SW480 (cell line): ENCODE measurements around the gene ZFP64.
"Not testable (repeated sequence)": the region's sequence is repeated elsewhere in the genome, so short reads cannot be mapped to it uniquely, and the experiment has no call there.

Source experiments
- DNase-seq: peaks from one replicate; pipeline ENCODE4 v3.0.0-alpha.2; 2016; ENCODE audit warnings: low spot score

Gene ZFP64

GRCh38 chr20:52191132-52191915 lies at the start of gene ZFP64:
Gene ZFP64, minus strand, starts transcription at chr20:52191779. Its CDS starts 143 bp downstream, at chr20:52191636.
- DNase-seq: peak; percentile 92

GRCh38 chr20:52240802-52241201 lies 49.2 kb upstream of the ZFP64 start:
- no peak for DNase-seq

- no peak for DNase-seq
Observed at GRCh38 chr20:52239102-52239501, 47.5 kb upstream of the ZFP64 start.

GRCh38 chr20:52236292-52236691 lies 44.7 kb upstream of the ZFP64 start:
- DNase-seq: no peak

- no peak for DNase-seq
Observed at GRCh38 chr20:52235129-52235528, 43.5 kb upstream of the ZFP64 start.

- no peak for DNase-seq
Observed at GRCh38 chr20:52234302-52235045, 42.9 kb upstream of the ZFP64 start.

GRCh38 chr20:52231230-52231746 lies 39.7 kb upstream of the ZFP64 start:
- peak; percentile 85 for DNase-seq

GRCh38 chr20:52230409-52230808 lies 38.8 kb upstream of the ZFP64 start:
- DNase-seq: no peak

GRCh38 chr20:52229346-52229745 lies 37.8 kb upstream of the ZFP64 start:
- not testable (repeated sequence) for DNase-seq

GRCh38 chr20:52226370-52226769 lies 34.8 kb upstream of the ZFP64 start:
- DNase-seq: no peak

GRCh38 chr20:52224920-52225319 lies 33.3 kb upstream of the ZFP64 start:
- no peak for DNase-seq

- not testable (repeated sequence) for DNase-seq
Observed at GRCh38 chr20:52221362-52221761, 29.8 kb upstream of the ZFP64 start.

- not testable (repeated sequence) for DNase-seq
Observed at GRCh38 chr20:52220891-52221290, 29.3 kb upstream of the ZFP64 start.

- no peak for DNase-seq
Observed at GRCh38 chr20:52219441-52219840, 27.9 kb upstream of the ZFP64 start.

GRCh38 chr20:52217689-52218395 lies 26.3 kb upstream of the ZFP64 start:
- DNase-seq: no peak

GRCh38 chr20:52213995-52214394 lies 22.4 kb upstream of the ZFP64 start:
- DNase-seq: no peak

- no peak for DNase-seq
Observed at GRCh38 chr20:52212943-52213342, 21.4 kb upstream of the ZFP64 start.

- no peak for DNase-seq
Observed at GRCh38 chr20:52210037-52210990, 18.7 kb upstream of the ZFP64 start.

- peak; percentile 42 for DNase-seq
Observed at GRCh38 chr20:52209154-52209571, 17.6 kb upstream of the ZFP64 start.

- DNase-seq: no peak
Observed at GRCh38 chr20:52207020-52207810, 15.6 kb upstream of the ZFP64 start.
